Measurements from ENCODE around the gene SIGLEC7. TPM values are rescaled to one million over a fixed set of nuclear protein-coding genes. Genes with fewer than 3 reads are reported as not detected.

SIGLEC7 gene
- polyA plus RNA-seq, 1 experiment, result not detected

DNA sequence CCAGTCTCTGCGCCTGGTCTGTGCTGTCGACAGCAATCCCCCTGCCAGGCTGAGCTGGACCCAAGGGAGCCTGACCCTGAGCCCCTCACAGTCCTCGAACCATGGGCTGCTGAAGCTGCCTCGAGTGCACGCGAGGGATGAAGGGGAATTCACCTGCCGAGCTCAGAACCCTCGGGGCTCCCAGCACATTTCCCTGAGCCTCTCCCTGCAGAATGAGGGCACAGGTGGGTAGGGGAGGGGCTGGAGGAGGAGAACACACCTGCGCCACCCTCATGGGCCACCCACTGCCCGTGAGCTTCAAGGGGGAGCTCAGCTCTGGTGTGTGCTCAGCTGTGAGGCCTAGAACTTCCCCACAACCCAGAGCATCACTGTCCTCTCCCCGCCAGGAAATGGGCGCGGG, 44.2 kb downstream of the SIGLEC7 start:
- Histone ChIP-seq H3K36me3 (ENCODE audit: control insufficient read depth, insufficient read depth, low read length) (no peaks in the 10 kb centered on the region), H3K4me3 (ENCODE audit: low read depth, low read length) (no peak overlapping the region), H3K27me3 (ENCODE audit: control insufficient read depth, insufficient read depth, low read length) (no peaks in the 10 kb centered on the region)
- ChIA-PET CTCF (no interaction called here), POLR2A (no interaction called here)
- DNase-seq (ENCODE audit: low read depth), result no peak
- TF ChIP-seq, protein P1, sequence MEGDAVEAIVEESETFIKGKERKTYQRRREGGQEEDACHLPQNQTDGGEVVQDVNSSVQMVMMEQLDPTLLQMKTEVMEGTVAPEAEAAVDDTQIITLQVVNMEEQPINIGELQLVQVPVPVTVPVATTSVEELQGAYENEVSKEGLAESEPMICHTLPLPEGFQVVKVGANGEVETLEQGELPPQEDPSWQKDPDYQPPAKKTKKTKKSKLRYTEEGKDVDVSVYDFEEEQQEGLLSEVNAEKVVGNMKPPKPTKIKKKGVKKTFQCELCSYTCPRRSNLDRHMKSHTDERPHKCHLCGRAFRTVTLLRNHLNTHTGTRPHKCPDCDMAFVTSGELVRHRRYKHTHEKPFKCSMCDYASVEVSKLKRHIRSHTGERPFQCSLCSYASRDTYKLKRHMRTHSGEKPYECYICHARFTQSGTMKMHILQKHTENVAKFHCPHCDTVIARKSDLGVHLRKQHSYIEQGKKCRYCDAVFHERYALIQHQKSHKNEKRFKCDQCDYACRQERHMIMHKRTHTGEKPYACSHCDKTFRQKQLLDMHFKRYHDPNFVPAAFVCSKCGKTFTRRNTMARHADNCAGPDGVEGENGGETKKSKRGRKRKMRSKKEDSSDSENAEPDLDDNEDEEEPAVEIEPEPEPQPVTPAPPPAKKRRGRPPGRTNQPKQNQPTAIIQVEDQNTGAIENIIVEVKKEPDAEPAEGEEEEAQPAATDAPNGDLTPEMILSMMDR (IDR thresholded peaks at IDR 0.05; ENCODE audit: insufficient read depth, low read depth, low read length), result no peak

DNA sequence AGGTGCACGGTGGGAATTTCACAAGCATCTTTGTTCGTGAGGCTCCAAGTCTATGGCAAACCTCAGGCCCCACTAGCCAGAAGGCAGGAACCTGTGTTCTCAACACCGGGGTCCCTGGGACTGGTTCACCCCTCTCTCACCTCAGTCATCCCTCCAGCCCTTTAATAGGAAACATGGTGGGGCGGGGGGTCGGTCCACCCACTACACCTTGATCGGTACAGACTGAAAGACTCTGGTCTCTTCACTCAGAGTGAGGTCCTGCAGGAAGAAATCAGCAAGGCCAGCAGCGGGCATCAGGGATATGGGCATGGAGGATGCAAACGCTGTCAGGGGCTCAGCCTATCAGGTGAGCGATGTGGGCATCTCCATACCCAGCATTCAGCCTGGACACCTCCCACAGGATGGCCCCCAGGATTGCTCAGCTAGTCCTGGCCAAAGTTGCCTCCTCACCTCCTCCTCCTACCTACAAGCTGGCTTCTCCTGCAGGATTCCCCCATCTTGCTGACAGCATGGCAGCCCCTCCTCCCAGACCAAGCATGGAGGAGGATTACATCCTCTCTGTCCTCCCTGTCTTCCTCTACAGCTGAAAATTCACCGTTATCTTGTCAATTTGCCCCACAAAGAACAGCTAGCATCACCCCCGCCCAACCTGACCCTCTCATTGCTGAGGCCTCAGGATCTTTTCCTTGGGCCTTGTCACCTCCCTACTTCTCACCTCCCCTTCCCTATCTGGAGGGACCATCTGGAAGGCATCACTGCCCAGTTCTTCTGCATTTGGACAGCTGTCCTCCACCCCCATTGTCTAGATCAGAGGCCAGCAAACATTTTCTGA, 45.5 kb downstream of the SIGLEC7 start:
- CTCF ChIA-PET, result no interaction called here

DNA sequence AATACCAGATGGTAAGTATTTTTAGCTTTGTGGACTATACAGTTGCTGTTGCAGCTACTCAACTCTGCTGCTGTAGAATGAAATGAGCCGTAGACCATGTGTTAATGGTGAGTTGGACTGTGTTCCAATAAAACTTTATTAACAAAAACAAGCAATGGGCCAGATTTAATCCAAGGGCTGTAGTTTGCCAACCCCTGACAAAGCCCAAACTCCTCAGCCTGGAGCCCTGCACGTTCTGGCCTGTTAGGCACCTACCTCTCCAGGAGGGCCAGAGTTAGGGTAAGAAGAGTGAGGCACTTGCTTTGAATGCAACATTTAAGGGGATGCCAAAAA, 46.1 kb downstream of the SIGLEC7 start:
- Histone ChIP-seq H3K27me3 (ENCODE audit: control insufficient read depth, insufficient read depth, low read length) (no peaks in the 10 kb centered on the region), H3K4me3 (ENCODE audit: low read depth, low read length) (no peak overlapping the region), H3K36me3 (ENCODE audit: control insufficient read depth, insufficient read depth, low read length) (no peaks in the 10 kb centered on the region)
- TF ChIP-seq, protein P1 (IDR thresholded peaks at IDR 0.05; ENCODE audit: insufficient read depth, low read depth, low read length), result no peak
- POLR2A ChIA-PET, result no interaction called here
- CTCF ChIA-PET, result no interaction called here
- no peak for DNase-seq (ENCODE audit: low read depth)

More for the DNA sequence above, 45.5 kb downstream of the SIGLEC7 start:
- DNase-seq (ENCODE audit: low read depth), result no peak
- Histone ChIP-seq H3K4me3 (ENCODE audit: low read depth, low read length) (no peak overlapping the region), H3K27me3 (ENCODE audit: control insufficient read depth, insufficient read depth, low read length) (no peaks in the 10 kb centered on the region), H3K36me3 (ENCODE audit: control insufficient read depth, insufficient read depth, low read length) (no peaks in the 10 kb centered on the region)
- POLR2A ChIA-PET, result no interaction called here
- TF ChIP-seq, protein P1 (IDR thresholded peaks at IDR 0.05; ENCODE audit: insufficient read depth, low read depth, low read length), result no peak

DNA sequence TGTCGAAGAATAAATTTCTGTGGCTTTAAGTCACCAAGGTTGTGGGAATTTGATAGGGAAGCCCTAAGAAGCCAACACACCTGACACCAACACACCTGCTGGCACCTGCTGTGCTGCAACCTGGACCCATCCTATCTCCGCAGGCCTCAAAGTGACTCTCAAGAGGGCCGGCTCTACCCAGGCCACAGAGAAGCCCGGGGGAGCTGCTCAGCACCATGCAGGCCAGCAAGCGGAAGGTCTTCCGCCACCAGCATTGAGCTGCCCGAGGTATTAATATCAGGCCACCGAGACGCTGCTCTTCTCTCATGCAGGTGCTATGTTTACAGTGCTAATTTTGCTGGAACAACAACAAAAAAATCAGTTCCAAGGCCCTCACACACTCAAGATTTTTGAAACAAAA, 50.6 kb downstream of the SIGLEC7 start:
- CTCF ChIA-PET, result no interaction called here
- H3K36me3 ChIP-seq (ENCODE audit: control insufficient read depth, insufficient read depth, low read length), result no peaks in the 10 kb centered on the region
- DNase-seq (ENCODE audit: low read depth), result no peak
- no peak overlapping the region for H3K4me3 ChIP-seq (ENCODE audit: low read depth, low read length)
- POLR2A ChIA-PET, result no interaction called here
- no peaks in the 10 kb centered on the region for H3K27me3 ChIP-seq (ENCODE audit: control insufficient read depth, insufficient read depth, low read length)
- TF ChIP-seq, protein P1 (IDR thresholded peaks at IDR 0.05; ENCODE audit: insufficient read depth, low read depth, low read length), result no peak

DNA sequence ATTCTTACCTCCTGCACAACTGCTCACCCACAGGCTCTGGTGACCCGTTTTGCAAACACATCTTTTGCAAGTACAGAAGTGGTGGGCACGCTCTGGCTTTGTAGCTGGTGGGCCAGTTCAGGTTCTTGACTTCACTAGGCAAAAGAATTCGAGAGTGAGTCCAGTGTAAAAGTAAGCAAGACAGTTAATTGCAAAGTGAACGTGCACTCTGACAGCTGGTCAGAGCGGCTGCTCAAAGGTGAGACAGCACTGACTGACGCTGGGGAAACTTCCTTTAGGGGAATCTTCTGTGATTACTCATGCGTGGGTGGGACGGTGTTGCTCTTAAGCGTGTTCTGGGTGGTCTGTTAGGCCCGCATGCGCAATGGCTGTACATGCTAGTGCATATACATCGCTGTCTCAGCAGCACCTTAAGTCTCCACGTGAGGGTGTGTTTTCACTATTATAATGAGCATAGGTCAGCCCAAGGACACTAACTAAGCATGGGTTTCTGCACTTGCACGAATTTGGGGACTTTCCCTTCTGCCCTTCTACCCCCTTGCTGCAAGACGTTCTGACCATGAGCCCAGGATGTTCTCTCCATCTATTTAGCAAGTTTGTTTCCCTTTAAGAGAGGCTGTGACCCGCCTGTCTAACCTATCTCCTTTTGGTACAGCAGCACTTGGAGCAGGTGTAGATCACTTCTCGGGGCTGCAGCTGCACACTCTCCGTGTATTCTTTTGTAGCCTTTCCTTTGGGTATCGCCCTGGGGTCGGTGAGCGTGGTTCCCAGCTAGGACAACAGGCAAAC, 52.6 kb downstream of the SIGLEC7 start:
- no peak for DNase-seq (ENCODE audit: low read depth)
- H3K36me3 ChIP-seq (ENCODE audit: control insufficient read depth, insufficient read depth, low read length), result no peaks in the 10 kb centered on the region
- H3K4me3 ChIP-seq (ENCODE audit: low read depth, low read length), result no peak overlapping the region
- TF ChIP-seq, protein P1 (IDR thresholded peaks at IDR 0.05; ENCODE audit: insufficient read depth, low read depth, low read length), result no peak
- H3K27me3 ChIP-seq (ENCODE audit: control insufficient read depth, insufficient read depth, low read length), result no peaks in the 10 kb centered on the region
- ChIA-PET CTCF (no interaction called here), POLR2A (no interaction called here)
